ENCODE results near the gene APAF1.

Gene APAF1

GRCh38 chr12:98772818-98773217, 127.7 kb downstream of the APAF1 start:
- TF ChIP-seq, protein P1, sequence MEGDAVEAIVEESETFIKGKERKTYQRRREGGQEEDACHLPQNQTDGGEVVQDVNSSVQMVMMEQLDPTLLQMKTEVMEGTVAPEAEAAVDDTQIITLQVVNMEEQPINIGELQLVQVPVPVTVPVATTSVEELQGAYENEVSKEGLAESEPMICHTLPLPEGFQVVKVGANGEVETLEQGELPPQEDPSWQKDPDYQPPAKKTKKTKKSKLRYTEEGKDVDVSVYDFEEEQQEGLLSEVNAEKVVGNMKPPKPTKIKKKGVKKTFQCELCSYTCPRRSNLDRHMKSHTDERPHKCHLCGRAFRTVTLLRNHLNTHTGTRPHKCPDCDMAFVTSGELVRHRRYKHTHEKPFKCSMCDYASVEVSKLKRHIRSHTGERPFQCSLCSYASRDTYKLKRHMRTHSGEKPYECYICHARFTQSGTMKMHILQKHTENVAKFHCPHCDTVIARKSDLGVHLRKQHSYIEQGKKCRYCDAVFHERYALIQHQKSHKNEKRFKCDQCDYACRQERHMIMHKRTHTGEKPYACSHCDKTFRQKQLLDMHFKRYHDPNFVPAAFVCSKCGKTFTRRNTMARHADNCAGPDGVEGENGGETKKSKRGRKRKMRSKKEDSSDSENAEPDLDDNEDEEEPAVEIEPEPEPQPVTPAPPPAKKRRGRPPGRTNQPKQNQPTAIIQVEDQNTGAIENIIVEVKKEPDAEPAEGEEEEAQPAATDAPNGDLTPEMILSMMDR (IDR thresholded peaks at IDR 0.05; ENCODE audit: borderline replicate concordance, insufficient read depth, low read depth, low read length): no peak
- H3K4me3 ChIP-seq (ENCODE audit: low read depth, low read length): no peak overlapping the region

DNA sequence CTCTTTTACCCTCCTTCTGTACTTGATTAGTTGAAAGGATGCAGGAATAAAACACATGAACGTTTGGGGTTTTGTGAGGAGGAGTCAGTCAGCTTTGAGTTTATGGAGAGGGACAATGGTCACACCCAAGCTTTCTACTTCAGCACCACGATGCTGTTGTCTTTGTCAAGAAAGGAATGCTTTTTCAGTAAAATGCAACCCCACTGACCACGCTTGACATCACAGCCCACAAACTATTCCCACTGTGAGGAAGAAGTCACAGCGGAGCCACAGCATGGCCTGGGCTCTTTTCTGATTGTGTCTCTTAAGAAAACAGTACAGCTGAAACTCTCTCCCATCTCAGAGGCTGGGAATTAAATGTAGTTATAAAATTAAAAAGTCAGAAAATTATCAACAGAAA, 135.2 kb downstream of the APAF1 start:
- H3K4me3 ChIP-seq (ENCODE audit: low read depth, low read length): no peak overlapping the region
- TF ChIP-seq, protein P1 (IDR thresholded peaks at IDR 0.05; ENCODE audit: borderline replicate concordance, insufficient read depth, low read depth, low read length): no peak

- no peak overlapping the region for H3K4me3 ChIP-seq (ENCODE audit: low read depth, low read length)
- TF ChIP-seq, protein P1 (IDR thresholded peaks at IDR 0.05; ENCODE audit: borderline replicate concordance, insufficient read depth, low read depth, low read length): no peak
Observed at GRCh38 chr12:98783420-98783819, 138.3 kb downstream of the APAF1 start.
